Measurements from ENCODE around the gene GRM8.

DNA sequence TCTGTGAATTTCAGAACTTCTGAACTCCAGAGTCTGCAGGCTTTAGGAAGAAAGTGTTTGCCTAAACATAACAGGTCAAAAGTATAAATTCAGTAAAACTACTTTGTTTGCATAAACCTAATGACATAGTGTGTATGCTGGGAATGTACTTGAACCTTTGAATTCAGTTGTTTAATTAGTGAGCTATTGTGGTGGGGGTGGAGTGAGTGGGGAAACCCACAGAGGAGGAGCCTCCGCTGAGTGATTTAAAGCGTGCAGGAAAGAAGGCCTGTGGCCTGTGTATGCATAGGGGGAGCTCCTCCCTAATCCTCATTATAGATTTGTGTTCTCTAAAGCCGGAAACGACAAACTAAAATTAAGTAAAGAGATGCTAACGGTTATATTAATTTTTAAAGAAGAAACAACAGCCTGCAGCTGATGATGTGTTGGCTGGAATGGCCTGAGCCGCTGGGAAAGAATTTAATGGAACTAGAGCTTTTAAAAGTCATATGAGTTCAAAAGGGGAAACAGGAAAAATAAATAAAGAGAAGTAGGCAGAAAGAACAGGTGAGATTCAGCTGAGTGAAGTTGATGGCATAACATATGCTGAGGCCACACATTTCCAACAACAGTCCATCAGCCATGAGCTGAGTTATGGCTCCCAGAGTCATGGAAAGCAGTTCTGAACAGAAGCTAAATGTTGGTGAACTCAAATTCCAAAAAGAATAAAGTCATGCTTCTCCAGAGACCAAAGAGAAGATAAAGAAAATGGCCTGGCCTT is 595.0 kb downstream of the GRM8 start:
- TF ChIP-seq YY1 (IDR thresholded peaks at IDR 0.05) (no peak), RAD21 (IDR thresholded peaks at IDR 0.05) (peak in 1 of 2 donors; percentile 7)
